ENCODE data around the gene AMMECR1.

- TF ChIP-seq, protein P1, sequence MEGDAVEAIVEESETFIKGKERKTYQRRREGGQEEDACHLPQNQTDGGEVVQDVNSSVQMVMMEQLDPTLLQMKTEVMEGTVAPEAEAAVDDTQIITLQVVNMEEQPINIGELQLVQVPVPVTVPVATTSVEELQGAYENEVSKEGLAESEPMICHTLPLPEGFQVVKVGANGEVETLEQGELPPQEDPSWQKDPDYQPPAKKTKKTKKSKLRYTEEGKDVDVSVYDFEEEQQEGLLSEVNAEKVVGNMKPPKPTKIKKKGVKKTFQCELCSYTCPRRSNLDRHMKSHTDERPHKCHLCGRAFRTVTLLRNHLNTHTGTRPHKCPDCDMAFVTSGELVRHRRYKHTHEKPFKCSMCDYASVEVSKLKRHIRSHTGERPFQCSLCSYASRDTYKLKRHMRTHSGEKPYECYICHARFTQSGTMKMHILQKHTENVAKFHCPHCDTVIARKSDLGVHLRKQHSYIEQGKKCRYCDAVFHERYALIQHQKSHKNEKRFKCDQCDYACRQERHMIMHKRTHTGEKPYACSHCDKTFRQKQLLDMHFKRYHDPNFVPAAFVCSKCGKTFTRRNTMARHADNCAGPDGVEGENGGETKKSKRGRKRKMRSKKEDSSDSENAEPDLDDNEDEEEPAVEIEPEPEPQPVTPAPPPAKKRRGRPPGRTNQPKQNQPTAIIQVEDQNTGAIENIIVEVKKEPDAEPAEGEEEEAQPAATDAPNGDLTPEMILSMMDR (conservative IDR thresholded peaks at IDR 0.05 in 1 of 2, IDR thresholded peaks at IDR 0.05 in 1 of 2; ENCODE audit: extremely low read depth in 1 of 2, insufficient read depth in 1 of 2, low read depth in 1 of 2, low read length in 2 of 2): no peak
- no peak for TF ChIP-seq EZH2 (IDR thresholded peaks at IDR 0.05; ENCODE audit: borderline replicate concordance, low read length)
Measured at GRCh38 chrX:110188701-110189558, 129.0 kb downstream of the AMMECR1 start.
